CD14-positive monocyte (primary cell): ENCODE measurements around the gene HYDIN. TPM values are rescaled to one million over a fixed set of nuclear protein-coding genes. Genes with fewer than 3 reads are reported as not detected.

Experiments
- DNase-seq, 3 donors: peaks; one replicate each; pipeline ENCODE4 v3.0.0-alpha.2; 2011 to 2022
- H2AFZ ChIP-seq: 2 replicates; pipeline ENCODE4 v1.6.0; 2012; ENCODE audit warnings: mild to moderate bottlenecking, low read depth, low read length, inconsistent platforms; ENCODE audit not compliant: insufficient read depth, poor library complexity, severe bottlenecking
- H3K27ac ChIP-seq, 2 donors: 1 replicate in 1 of 2; 2 replicates in 1 of 2; pipeline ENCODE4 v1.5.1; 2012 to 2013; ENCODE audit warnings: low read length in 2 of 2, control low read depth in 1 of 2, inconsistent platforms in 1 of 2, low read depth in 1 of 2, mild to moderate bottlenecking in 1 of 2
- H3K27me3 ChIP-seq, 2 donors: one replicate each; pipeline versions ENCODE4 v1.6.0 to v1.6.1; 2011 to 2013; ENCODE audit warnings: low read length in 2 of 2; ENCODE audit not compliant: control insufficient read depth in 2 of 2, insufficient read depth in 2 of 2
- H3K36me3 ChIP-seq, 2 donors: replicated peaks in 1 of 2; 1 replicate in 1 of 2; 2 replicates in 1 of 2; pipeline versions ENCODE4 v1.5.1 to v1.6.1; 2012 to 2013; ENCODE audit warnings: low read length in 2 of 2, control low read depth in 1 of 2, inconsistent platforms in 1 of 2, mild to moderate bottlenecking in 1 of 2; ENCODE audit not compliant: insufficient read depth in 2 of 2, control insufficient read depth in 1 of 2
- H3K4me1 ChIP-seq, 2 donors: 1 replicate in 1 of 2; 2 replicates in 1 of 2; pipeline versions ENCODE4 v1.5.1 to v1.6.1; 2012 to 2013; ENCODE audit warnings: low read length in 2 of 2, control low read depth in 1 of 2, inconsistent platforms in 1 of 2, mild to moderate bottlenecking in 1 of 2, moderate library complexity in 1 of 2; ENCODE audit not compliant: insufficient read depth in 2 of 2, control insufficient read depth in 1 of 2
- H3K4me2 ChIP-seq: replicated peaks from 2 replicates; pipeline ENCODE3; 2012; ENCODE audit warnings: low read length, moderate library complexity, mild to moderate bottlenecking; ENCODE audit not compliant: poor library complexity, severe bottlenecking; ENCODE audit errors: extremely low read depth
- H3K4me3 ChIP-seq, 3 experiments: fragments of 200-600 bp in 1 of 3; sonication (generic) in 1 of 3; replicated peaks in 1 of 3; 1 replicate in 2 of 3; 2 replicates in 1 of 3; pipeline ENCODE4 v1.5.1; 2011 to 2013; ENCODE audit warnings: low read length in 3 of 3, mild to moderate bottlenecking in 3 of 3, control low read depth in 2 of 3, low read depth in 2 of 3, inconsistent platforms in 1 of 3, moderate library complexity in 1 of 3
- H3K79me2 ChIP-seq: 2 replicates; pipeline ENCODE4 v1.6.0; 2012; ENCODE audit warnings: mild to moderate bottlenecking, control low read depth, inconsistent platforms, low read length, moderate library complexity; ENCODE audit not compliant: insufficient read depth
- H3K9ac ChIP-seq: 2 replicates; pipeline ENCODE4 v1.6.0; 2017; ENCODE audit warnings: low read length, mild to moderate bottlenecking; ENCODE audit not compliant: insufficient read depth, poor library complexity, severe bottlenecking
- H3K9me3 ChIP-seq, 2 donors: replicated peaks in 1 of 2; 1 replicate in 1 of 2; 2 replicates in 1 of 2; pipeline versions ENCODE4 v1.5.1 to v1.6.1; 2012 to 2013; ENCODE audit warnings: low read length in 2 of 2, control low read depth in 1 of 2; ENCODE audit not compliant: control insufficient read depth in 1 of 2, insufficient read depth in 1 of 2
- H4K20me1 ChIP-seq: 2 replicates; pipeline ENCODE4 v1.6.0; 2012; ENCODE audit warnings: mild to moderate bottlenecking, low read length, control low read depth, moderate library complexity; ENCODE audit not compliant: insufficient read depth
- H3K27ac Mint-ChIP-seq, 7 donors: one replicate each; pipeline ENCODE4 v1.8.0; 2020; ENCODE audit warnings: mild to moderate bottlenecking in 7 of 7, mixed read lengths in 7 of 7, moderate library complexity in 6 of 7, inconsistent platforms in 2 of 7
- H3K27me3 Mint-ChIP-seq, 3 donors: one replicate each; pipeline ENCODE4 v1.8.0; 2021 to 2022; ENCODE audit warnings: low read depth in 3 of 3, mild to moderate bottlenecking in 3 of 3, mixed read lengths in 3 of 3, moderate library complexity in 3 of 3, inconsistent platforms in 1 of 3
- H3K36me3 Mint-ChIP-seq, 2 donors: one replicate each; pipeline ENCODE4 v1.8.0; 2020; ENCODE audit warnings: mixed read lengths in 2 of 2, inconsistent platforms in 1 of 2, mild to moderate bottlenecking in 1 of 2
- H3K4me1 Mint-ChIP-seq: one replicate; pipeline ENCODE4 v1.8.0; 2020; ENCODE audit warnings: mild to moderate bottlenecking, mixed read lengths
- H3K4me3 Mint-ChIP-seq, 2 donors: one replicate each; pipeline ENCODE4 v1.8.0; 2020; ENCODE audit warnings: mild to moderate bottlenecking in 2 of 2, mixed read lengths in 2 of 2, moderate library complexity in 1 of 2
- H3K9me3 Mint-ChIP-seq, 7 donors: one replicate each; pipeline ENCODE4 v1.8.0; 2020 to 2022; ENCODE audit warnings: mixed read lengths in 7 of 7, mild to moderate bottlenecking in 6 of 7, moderate library complexity in 6 of 7, inconsistent platforms in 2 of 7
- CTCF ChIP-seq: fragments of 200-600 bp; IDR thresholded peaks from one replicate; pipeline ENCODE4 v1.8.0; 2022; ENCODE audit warnings: antibody characterized with exemption, mild to moderate bottlenecking
- WGBS: methylation state at CpG from one replicate; pipeline ENCODE4 v1.1.5; 2013; ENCODE audit warnings: missing lambda C conversion rate; ENCODE audit not compliant: insufficient coverage; 5-methylcytosine and 5-hydroxymethylcytosine counted together
- intact Hi-C, 2 donors: fragments of 100-400 bp; cut with micrococcal nuclease; formaldehyde crosslinking; loops; one replicate each; pipeline versions ENCODE4 v1.15.0 to v1.15.1; 2023
- polyA plus RNA-seq, 3 donors: library from polyadenylated mRNA; depleted of rRNA in 1 of 3; unstranded in 2 of 3; stranded (reverse) in 1 of 3; fragments of 300-500 nt in 2 of 3; fragments of >200 nt in 1 of 3; fragmentation: Illumina TruSeq in 2 of 3; gene quantifications; 1 replicate in 2 of 3; 2 replicates in 1 of 3; pipeline ENCODE4 v1.2.3, GENCODE V29; 2012 to 2021

The HYDIN gene
- polyA plus RNA-seq, 3 donors: not detected

GRCh38 chr16:70784692-70785555, 445.6 kb downstream of the HYDIN start:
- Mint-ChIP-seq H3K4me3 (no peak overlapping the region), H3K36me3 (peaks cover 91 to 95% of the 10 kb centered on the region in 2 donors), H3K27me3 (no peaks in the 10 kb centered on the region), H3K4me1 (peaks cover 10% of the 10 kb centered on the region), H3K27ac (peak overlapping the region in 2 of 7 donors; percentile 14 to 33), H3K9me3 (peaks cover 5 to 17% (median 13%) of the 10 kb centered on the region in 7 donors)
- Histone ChIP-seq H3K36me3 (peaks cover 73 to 96% of the 10 kb centered on the region in 2 donors), H3K4me2 (no peak overlapping the region), H4K20me1 (peaks cover 44% of the 10 kb centered on the region), H3K4me1 (no peaks in the 10 kb centered on the region), H3K9me3 (peaks cover 17 to 24% of the 10 kb centered on the region in 2 donors), H3K27ac (no peak overlapping the region), H2AFZ (no peak overlapping the region), H3K27me3 (no peaks in the 10 kb centered on the region), H3K79me2 (peaks cover 11% of the 10 kb centered on the region), H3K9ac (no peak overlapping the region), H3K4me3 (no peak overlapping the region)
- WGBS: 97% methylated on average over 16 of the region's 21 CpGs
- no peak for DNase-seq
- intact Hi-C loops: no loop called here
- no peak for TF ChIP-seq CTCF

- no peak for DNase-seq
- H2AFZ ChIP-seq: no peak overlapping the region
- no peaks in the 10 kb centered on the region for H3K27me3 ChIP-seq
- no peak overlapping the region for H3K4me3 ChIP-seq
- H3K36me3 ChIP-seq: peaks cover 95 to 100% of the 10 kb centered on the region in 2 donors
- H4K20me1 ChIP-seq: peaks cover 17% of the 10 kb centered on the region
- intact Hi-C loops: no loop called here
- H3K9ac ChIP-seq: no peak overlapping the region
- H3K27ac ChIP-seq: no peak overlapping the region
- WGBS: 100% methylated on average over 3 of the region's 3 CpGs
- Mint-ChIP-seq H3K27me3 (no peaks in the 10 kb centered on the region), H3K4me3 (no peak overlapping the region), H3K27ac (peak overlapping the region in 1 of 7 donors; percentile 26), H3K4me1 (peaks cover 10% of the 10 kb centered on the region), H3K36me3 (peaks cover 96 to 99% of the 10 kb centered on the region in 2 donors), H3K9me3 (peaks cover 5 to 17% (median 13%) of the 10 kb centered on the region in 7 donors)
- H3K79me2 ChIP-seq: peaks cover under 1% of the 10 kb centered on the region
- H3K4me1 ChIP-seq: no peaks in the 10 kb centered on the region
- TF ChIP-seq CTCF: no peak
- H3K9me3 ChIP-seq: peaks cover 17 to 24% of the 10 kb centered on the region in 2 donors
- H3K4me2 ChIP-seq: no peak overlapping the region
Measured at GRCh38 chr16:70782237-70782636, 448.3 kb downstream of the HYDIN start.
